Sigmoid colon (tissue), 4 donors: ENCODE data around the gene MAP3K3.

Experiments
- EP300 ChIP-seq, 4 donors: sonication (generic); formaldehyde crosslinking; IDR thresholded peaks; one replicate each; pipeline ENCODE4 v1.6.1; 2017; ENCODE audit warnings: antibody characterized with exemption in 4 of 4
- POLR2AphosphoS5 ChIP-seq, 4 donors: sonication (generic); formaldehyde crosslinking; IDR thresholded peaks; one replicate each; pipeline ENCODE4 v1.6.1; 2017; ENCODE audit warnings: antibody characterized with exemption in 4 of 4
- TF ChIP-seq, protein P1 (sequence below), 4 experiments: fragments of 450-650 bp in 3 of 4; fragments of 200-600 bp in 1 of 4; IDR thresholded peaks; one replicate each; pipeline ENCODE4 v1.5.1; 2016 to 2019; ENCODE audit warnings: antibody characterized with exemption in 4 of 4, mild to moderate bottlenecking in 3 of 4, moderate library complexity in 2 of 4

GRCh38 chr17:63704836-63705235 is 82.6 kb downstream of the MAP3K3 start:
- TF ChIP-seq EP300 (IDR thresholded peaks at IDR 0.05) (no peak), POLR2AphosphoS5 (IDR thresholded peaks at IDR 0.05) (no peak)
- TF ChIP-seq, protein P1, sequence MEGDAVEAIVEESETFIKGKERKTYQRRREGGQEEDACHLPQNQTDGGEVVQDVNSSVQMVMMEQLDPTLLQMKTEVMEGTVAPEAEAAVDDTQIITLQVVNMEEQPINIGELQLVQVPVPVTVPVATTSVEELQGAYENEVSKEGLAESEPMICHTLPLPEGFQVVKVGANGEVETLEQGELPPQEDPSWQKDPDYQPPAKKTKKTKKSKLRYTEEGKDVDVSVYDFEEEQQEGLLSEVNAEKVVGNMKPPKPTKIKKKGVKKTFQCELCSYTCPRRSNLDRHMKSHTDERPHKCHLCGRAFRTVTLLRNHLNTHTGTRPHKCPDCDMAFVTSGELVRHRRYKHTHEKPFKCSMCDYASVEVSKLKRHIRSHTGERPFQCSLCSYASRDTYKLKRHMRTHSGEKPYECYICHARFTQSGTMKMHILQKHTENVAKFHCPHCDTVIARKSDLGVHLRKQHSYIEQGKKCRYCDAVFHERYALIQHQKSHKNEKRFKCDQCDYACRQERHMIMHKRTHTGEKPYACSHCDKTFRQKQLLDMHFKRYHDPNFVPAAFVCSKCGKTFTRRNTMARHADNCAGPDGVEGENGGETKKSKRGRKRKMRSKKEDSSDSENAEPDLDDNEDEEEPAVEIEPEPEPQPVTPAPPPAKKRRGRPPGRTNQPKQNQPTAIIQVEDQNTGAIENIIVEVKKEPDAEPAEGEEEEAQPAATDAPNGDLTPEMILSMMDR (IDR thresholded peaks at IDR 0.05) = no peak
